ENCODE data around the gene WWOX.
A peak's percentile ranks its signal among the peaks of the same experiment; 100 is the strongest.

WWOX gene

GRCh38 chr16:79041206-79041605, 941.8 kb downstream of the WWOX start:
- no peak overlapping the region for H3K4me3 ChIP-seq (replicated peaks in 1 of 2; ENCODE audit: low read depth in 2 of 2, low read length in 2 of 2)
- TF ChIP-seq CTCF (IDR thresholded peaks at IDR 0.05; ENCODE audit: low read depth, low read length): no peak
- no peak for DNase-seq (ENCODE audit: low read depth in 2 of 2)

DNA sequence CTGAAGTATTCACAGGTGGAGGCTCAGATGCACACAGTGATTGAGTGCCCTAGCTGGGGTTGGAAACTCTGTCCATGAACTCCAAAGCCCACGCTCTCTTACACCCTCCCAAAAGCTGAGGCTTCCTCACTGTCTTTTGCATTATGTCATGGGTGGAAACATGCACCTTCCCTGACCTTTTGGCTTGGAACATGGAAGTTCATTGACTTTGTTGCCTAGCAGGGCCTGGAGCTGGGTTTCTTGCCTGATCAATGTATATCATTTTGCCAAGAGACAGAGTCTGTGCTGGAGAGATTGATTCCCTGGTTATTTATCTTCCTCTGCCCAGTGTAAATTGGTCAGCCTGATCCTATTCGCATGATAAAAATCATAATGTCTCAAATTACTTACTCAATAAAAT, 942.7 kb downstream of the WWOX start:
- no peak for TF ChIP-seq CTCF (IDR thresholded peaks at IDR 0.05; ENCODE audit: low read depth, low read length)
- H3K4me3 ChIP-seq (replicated peaks in 1 of 2; ENCODE audit: low read depth in 2 of 2, low read length in 2 of 2): no peak overlapping the region
- DNase-seq (ENCODE audit: low read depth in 2 of 2): no peak

DNA sequence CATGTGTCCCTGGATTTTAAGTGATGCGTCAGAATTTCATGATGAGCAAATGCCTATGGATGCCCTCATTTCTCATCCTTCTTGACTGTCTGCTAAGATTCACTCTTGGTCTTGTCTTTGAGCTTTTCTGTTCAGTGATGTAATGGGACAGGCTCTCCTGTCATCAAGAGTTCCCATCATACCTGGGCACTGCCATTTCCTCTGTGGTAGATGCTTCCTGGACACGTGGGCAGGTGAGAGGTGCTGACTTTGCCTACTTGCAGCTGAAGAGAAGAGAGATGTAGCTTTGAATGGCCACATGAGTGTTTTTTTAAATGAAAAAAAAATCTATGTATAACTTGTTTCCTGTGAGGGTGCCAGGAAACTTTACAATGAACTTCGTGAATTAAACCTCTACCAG, 943.4 kb downstream of the WWOX start:
- DNase-seq (ENCODE audit: low read depth in 2 of 2): no peak

GRCh38 chr16:79045191-79045590, 945.7 kb downstream of the WWOX start:
- no peak overlapping the region for H3K4me3 ChIP-seq (replicated peaks in 1 of 2; ENCODE audit: low read depth in 2 of 2, low read length in 2 of 2)
- no peak for TF ChIP-seq CTCF (IDR thresholded peaks at IDR 0.05; ENCODE audit: low read depth, low read length)
- no peak for DNase-seq (ENCODE audit: low read depth in 2 of 2)

More for the DNA sequence above, 943.4 kb downstream of the WWOX start:
- H3K4me3 ChIP-seq (replicated peaks in 1 of 2; ENCODE audit: low read depth in 2 of 2, low read length in 2 of 2): no peak overlapping the region
- TF ChIP-seq CTCF (IDR thresholded peaks at IDR 0.05; ENCODE audit: low read depth, low read length): no peak

DNA sequence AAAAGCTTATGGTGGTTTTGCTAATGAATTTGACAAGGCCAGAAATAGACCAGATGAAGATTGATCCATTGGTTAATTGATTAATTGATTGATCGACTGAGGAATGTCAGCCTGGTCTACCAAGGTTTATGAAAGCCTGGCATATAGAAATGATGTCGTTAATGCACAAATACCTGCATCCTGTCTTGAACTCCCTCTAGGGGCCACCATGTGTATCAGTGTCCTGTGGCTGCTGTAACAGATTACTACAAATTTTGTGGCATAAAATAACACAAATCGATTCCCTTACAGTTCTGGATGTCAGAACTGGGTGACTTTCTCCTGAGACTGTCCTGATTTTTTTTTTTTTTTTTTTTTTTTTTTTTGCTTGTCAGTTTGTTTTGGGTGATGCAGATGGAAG, 947.9 kb downstream of the WWOX start:
- peak; percentile 7 for TF ChIP-seq CTCF (IDR thresholded peaks at IDR 0.05; ENCODE audit: low read depth, low read length)
- DNase-seq (ENCODE audit: low read depth in 2 of 2): no peak
- no peak overlapping the region for H3K4me3 ChIP-seq (replicated peaks in 1 of 2; ENCODE audit: low read depth in 2 of 2, low read length in 2 of 2)

GRCh38 chr16:79049040-79049439, 949.6 kb downstream of the WWOX start:
- no peak for TF ChIP-seq CTCF (IDR thresholded peaks at IDR 0.05; ENCODE audit: low read depth, low read length)
- no peak for DNase-seq (ENCODE audit: low read depth in 2 of 2)

GRCh38 chr16:79050063-79050462, 950.6 kb downstream of the WWOX start:
- DNase-seq (ENCODE audit: low read depth in 2 of 2): no peak
- TF ChIP-seq CTCF (IDR thresholded peaks at IDR 0.05; ENCODE audit: low read depth, low read length): no peak
- H3K4me3 ChIP-seq (replicated peaks in 1 of 2; ENCODE audit: low read depth in 2 of 2, low read length in 2 of 2): no peak overlapping the region

More at GRCh38 chr16:79049040-79049439, 949.6 kb downstream of the WWOX start:
- H3K4me3 ChIP-seq (replicated peaks in 1 of 2; ENCODE audit: low read depth in 2 of 2, low read length in 2 of 2): no peak overlapping the region
